Left lung (tissue), 10 donors: Measurements from ENCODE around the gene SLC29A4. TPM values are rescaled to one million over a fixed set of nuclear protein-coding genes. Genes with fewer than 3 reads are reported as not detected.

Source experiments
- ATAC-seq: fragments of 200-7000 bp; cut with Tn5 transposase; one replicate; pipeline ENCODE4 v1.9.1; 2020; ENCODE audit warnings: moderate library complexity
- DNase-seq, 4 donors: peaks; one replicate each; pipeline ENCODE4 v3.0.0-alpha.2; 2013 to 2020
- H3K27ac ChIP-seq, 2 donors: fragments of 200-600 bp; sonication (generic) in 1 of 2; one replicate each; pipeline versions ENCODE4 v1.5.0 to v1.8.0; 2020 to 2021
- H3K27me3 ChIP-seq, 2 donors: fragments of 200-600 bp; sonication (generic) in 1 of 2; one replicate each; pipeline versions ENCODE4 v1.5.0 to v1.8.0; 2020 to 2021
- H3K36me3 ChIP-seq, 2 donors: fragments of 200-600 bp; sonication (generic) in 1 of 2; one replicate each; pipeline versions ENCODE4 v1.5.0 to v1.8.0; 2020 to 2021
- H3K4me1 ChIP-seq, 2 donors: fragments of 200-600 bp; one replicate each; pipeline ENCODE4 v1.8.0; 2021
- H3K4me3 ChIP-seq, 2 donors: fragments of 200-600 bp; sonication (generic) in 1 of 2; one replicate each; pipeline versions ENCODE4 v1.5.0 to v1.8.0; 2020 to 2021; ENCODE audit warnings: mild to moderate bottlenecking in 1 of 2
- H3K9me3 ChIP-seq, 2 donors: fragments of 200-600 bp; sonication (generic) in 1 of 2; one replicate each; pipeline versions ENCODE4 v1.5.0 to v1.8.0; 2020 to 2021
- intact Hi-C, 2 donors: fragments of 100-400 bp; cut with DNase I; formaldehyde crosslinking; loops; one replicate each; pipeline versions ENCODE4 v1.11.2 to v1.14.2; 2022
- polyA plus RNA-seq, 6 donors: library from polyadenylated mRNA; unstranded; fragments of 120-200 nt; gene quantifications; one replicate each; pipeline ENCODE4 v1.2.1, GENCODE V29; 2013; ENCODE audit not compliant: insufficient read length in 6 of 6
- total RNA-seq, 2 donors: library from RNA; stranded (reverse); fragmentation: NEBNext Ultra II Directional; extraction: Animal tissue kit (Norgen Biotek cat#: 25700); gene quantifications; one replicate each; pipeline ENCODE4 v1.2.1, GENCODE V29; 2021
- TF ChIP-seq, protein P1 (sequence below), 2 donors: fragments of 200-600 bp; sonication (generic) in 1 of 2; IDR thresholded peaks; one replicate each; pipeline versions ENCODE4 v1.5.0 to v1.8.0; 2021; ENCODE audit warnings: antibody characterized with exemption in 2 of 2
- donor health status: DM: no; HTN: yes; CAD: no.
- donor health status: DM: no; HTN: no; CAD: no.

SLC29A4 gene
- total and polyA plus RNA-seq, 8 donors: 1.2 to 35.0 (median 21.0) TPM

DNA sequence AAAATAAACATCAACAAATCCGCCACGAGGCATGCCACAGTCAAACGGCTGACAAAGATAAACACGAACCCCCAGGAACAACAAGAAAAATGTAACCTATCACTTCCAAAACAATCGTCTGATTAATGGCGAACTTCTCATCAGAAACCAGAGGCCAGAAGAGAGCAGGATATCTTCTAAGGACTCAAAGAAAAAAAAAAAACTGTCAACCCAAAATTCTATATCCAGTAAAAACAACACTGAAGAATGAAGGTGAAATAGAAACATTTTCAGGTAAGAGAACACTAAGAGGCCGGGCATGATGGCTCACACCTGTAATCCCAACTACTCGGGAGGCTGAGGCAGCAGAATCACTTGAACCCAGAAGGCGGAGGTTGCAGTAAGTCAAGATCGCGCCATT lies 54.3 kb downstream of the SLC29A4 start:
- no peak overlapping the region for H3K4me3 ChIP-seq
- DNase-seq: no peak
- H3K36me3 ChIP-seq: peaks cover 0 to 95% of the 10 kb centered on the region in 2 donors
- peaks cover 0 to 10% of the 10 kb centered on the region in 2 donors for H3K4me1 ChIP-seq
- no peaks in the 10 kb centered on the region for H3K27me3 ChIP-seq
- peaks cover 0 to 8% of the 10 kb centered on the region in 2 donors for H3K9me3 ChIP-seq
- H3K27ac ChIP-seq: no peak overlapping the region
- ATAC-seq: no peak
- TF ChIP-seq, protein P1, sequence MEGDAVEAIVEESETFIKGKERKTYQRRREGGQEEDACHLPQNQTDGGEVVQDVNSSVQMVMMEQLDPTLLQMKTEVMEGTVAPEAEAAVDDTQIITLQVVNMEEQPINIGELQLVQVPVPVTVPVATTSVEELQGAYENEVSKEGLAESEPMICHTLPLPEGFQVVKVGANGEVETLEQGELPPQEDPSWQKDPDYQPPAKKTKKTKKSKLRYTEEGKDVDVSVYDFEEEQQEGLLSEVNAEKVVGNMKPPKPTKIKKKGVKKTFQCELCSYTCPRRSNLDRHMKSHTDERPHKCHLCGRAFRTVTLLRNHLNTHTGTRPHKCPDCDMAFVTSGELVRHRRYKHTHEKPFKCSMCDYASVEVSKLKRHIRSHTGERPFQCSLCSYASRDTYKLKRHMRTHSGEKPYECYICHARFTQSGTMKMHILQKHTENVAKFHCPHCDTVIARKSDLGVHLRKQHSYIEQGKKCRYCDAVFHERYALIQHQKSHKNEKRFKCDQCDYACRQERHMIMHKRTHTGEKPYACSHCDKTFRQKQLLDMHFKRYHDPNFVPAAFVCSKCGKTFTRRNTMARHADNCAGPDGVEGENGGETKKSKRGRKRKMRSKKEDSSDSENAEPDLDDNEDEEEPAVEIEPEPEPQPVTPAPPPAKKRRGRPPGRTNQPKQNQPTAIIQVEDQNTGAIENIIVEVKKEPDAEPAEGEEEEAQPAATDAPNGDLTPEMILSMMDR (IDR thresholded peaks at IDR 0.05): no peak
- intact Hi-C loops: no loop called here

DNA sequence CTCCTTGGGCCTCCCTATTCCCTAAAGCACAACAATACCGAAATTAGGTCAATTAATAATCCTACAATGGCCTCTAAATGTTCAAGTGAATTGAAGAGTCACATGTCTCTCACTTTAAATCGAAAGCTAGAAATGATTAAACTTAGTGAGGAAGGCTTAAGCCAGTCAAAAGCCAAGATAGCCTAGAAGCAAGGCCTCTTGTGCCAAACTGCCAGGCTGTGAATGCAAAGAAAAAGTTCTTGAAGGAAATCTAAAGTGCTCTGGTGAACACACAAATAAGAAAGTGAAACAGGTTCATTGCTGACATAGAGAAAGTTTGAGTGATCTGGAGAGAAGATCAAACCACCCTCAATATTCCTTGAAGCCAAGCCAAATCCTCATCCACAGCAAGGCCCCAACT lies 57.2 kb downstream of the SLC29A4 start:
- Histone ChIP-seq H3K4me1 (no peaks in the 10 kb centered on the region), H3K4me3 (no peak overlapping the region), H3K27ac (peak overlapping the region in 1 of 2 donors; percentile 28), H3K27me3 (no peaks in the 10 kb centered on the region), H3K9me3 (peaks cover 0 to 12% of the 10 kb centered on the region in 2 donors), H3K36me3 (peaks cover 0 to 97% of the 10 kb centered on the region in 2 donors)
- ATAC-seq: peak; percentile 82
- TF ChIP-seq, protein P1 (IDR thresholded peaks at IDR 0.05): no peak
- DNase-seq: peak in 1 of 4 donors; percentile 45
- intact Hi-C loops: no loop called here

DNA sequence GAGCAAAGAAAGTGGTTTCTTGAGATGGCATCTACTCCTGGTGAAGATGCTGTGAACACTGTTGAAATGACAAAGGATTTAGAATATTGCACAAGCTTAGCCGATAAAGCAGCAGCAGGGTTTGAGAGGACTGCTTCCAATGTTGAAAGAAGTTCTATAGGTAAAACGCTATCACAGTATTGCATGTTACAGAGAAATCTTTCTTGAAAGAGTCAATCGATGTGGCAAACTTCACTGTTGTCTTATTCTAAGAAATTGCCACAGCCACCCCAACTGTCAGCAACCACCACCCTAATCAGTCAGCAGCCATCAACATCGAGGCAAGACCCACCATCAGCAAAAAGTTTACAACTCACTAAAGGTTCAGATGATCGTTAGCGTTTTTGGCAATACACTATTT lies 59.9 kb downstream of the SLC29A4 start:
- Histone ChIP-seq H3K27me3 (no peaks in the 10 kb centered on the region), H3K27ac (no peak overlapping the region), H3K36me3 (peaks cover 0 to 100% of the 10 kb centered on the region in 2 donors), H3K9me3 (peaks cover 0 to 4% of the 10 kb centered on the region in 2 donors), H3K4me1 (no peaks in the 10 kb centered on the region), H3K4me3 (no peak overlapping the region)
- DNase-seq (no peak), ATAC-seq (no peak)
- intact Hi-C loops: no loop called here
- TF ChIP-seq, protein P1 (IDR thresholded peaks at IDR 0.05): no peak

DNA sequence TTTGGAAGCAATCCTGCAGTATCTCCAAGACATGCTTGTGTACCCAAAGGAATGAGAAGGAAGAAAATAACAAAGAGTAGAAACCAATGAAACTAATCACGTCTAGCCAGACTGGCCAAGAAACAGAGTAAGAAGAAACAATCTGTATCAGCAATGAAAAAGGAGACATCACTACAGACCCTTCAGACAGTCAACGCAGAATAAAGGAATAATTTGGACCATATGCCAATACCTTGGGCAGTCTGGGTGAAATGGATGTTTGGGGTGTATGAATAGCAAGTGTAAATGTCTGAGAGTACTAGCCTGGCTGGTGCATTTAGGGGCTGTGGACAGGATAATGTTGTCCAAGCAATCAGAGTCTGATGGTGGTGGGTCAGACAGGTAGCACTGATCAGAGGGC lies 61.1 kb downstream of the SLC29A4 start:
- no peak for ATAC-seq

DNA sequence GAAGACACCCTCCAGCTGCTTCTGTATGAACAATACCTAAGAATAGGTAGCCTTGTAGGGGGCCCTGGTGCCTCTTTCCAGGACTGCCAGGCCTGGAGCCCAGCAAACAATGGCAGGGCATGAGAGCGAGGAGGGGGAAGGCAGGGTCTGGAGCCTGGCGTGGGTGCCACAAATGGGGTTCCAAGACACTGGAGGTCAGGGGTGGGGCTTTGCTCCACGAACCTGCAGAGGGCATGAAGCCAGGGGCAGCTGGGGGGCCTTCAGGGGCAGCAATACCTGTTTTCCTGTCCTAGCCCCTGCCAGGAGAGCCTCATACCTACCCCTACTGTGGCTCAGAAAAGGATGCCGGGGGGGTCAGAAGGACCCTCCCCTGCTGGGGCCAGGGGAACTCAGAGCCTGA lies 61.6 kb downstream of the SLC29A4 start:
- Histone ChIP-seq H3K27me3 (no peaks in the 10 kb centered on the region), H3K9me3 (peaks cover 0 to 4% of the 10 kb centered on the region in 2 donors), H3K4me3 (no peak overlapping the region), H3K27ac (no peak overlapping the region), H3K4me1 (no peaks in the 10 kb centered on the region), H3K36me3 (peaks cover 0 to 100% of the 10 kb centered on the region in 2 donors)
- ATAC-seq: no peak
- TF ChIP-seq, protein P1 (IDR thresholded peaks at IDR 0.05): no peak
- DNase-seq: peak in 1 of 4 donors; percentile 68
- intact Hi-C loops: no loop called here

More for the DNA sequence above, 61.1 kb downstream of the SLC29A4 start:
- no peaks in the 10 kb centered on the region for H3K27me3 ChIP-seq
- H3K27ac ChIP-seq: no peak overlapping the region
- intact Hi-C loops: no loop called here
- H3K36me3 ChIP-seq: peaks cover 0 to 100% of the 10 kb centered on the region in 2 donors
- peaks cover 0 to 4% of the 10 kb centered on the region in 2 donors for H3K9me3 ChIP-seq
- no peak overlapping the region for H3K4me3 ChIP-seq
- DNase-seq: no peak
- no peaks in the 10 kb centered on the region for H3K4me1 ChIP-seq
- TF ChIP-seq, protein P1 (IDR thresholded peaks at IDR 0.05): no peak
